ENCODE data around the gene CDH4. TPM values are rescaled to one million over a fixed set of nuclear protein-coding genes. Genes with fewer than 3 reads are reported as not detected.

CDH4 gene
- total and polyA plus RNA-seq, 2 of the 8 experiments (the other 6 are each of a cell fraction or from before 2014, with no cell fraction given): 4.3 to 7.9 TPM

GRCh38 chr20:61527626-61528025 lies 275.6 kb downstream of the CDH4 start:
- Histone ChIP-seq H3K18ac (ENCODE audit: extremely low read depth, low read length) (no peak overlapping the region), H2BK20ac (ENCODE audit: low read length) (no peak overlapping the region), H3K79me1 (ENCODE audit: low read depth, low read length) (no peaks in the 10 kb centered on the region), H2BK5ac (ENCODE audit: low read depth, low read length) (no peak overlapping the region), H2AK5ac (ENCODE audit: low read depth, low read length) (no peak overlapping the region), H4K5ac (ENCODE audit: insufficient read length, low read depth, low read length) (no peak overlapping the region), H2BK120ac (replicated peaks; ENCODE audit: low read depth, low read length) (no peak overlapping the region), H2BK12ac (ENCODE audit: low read depth, low read length) (no peak overlapping the region), H3K27me3 (replicated peaks in 1 of 4; ENCODE audit: control insufficient read depth in 3 of 4, extremely low read depth in 1 of 4, insufficient read depth in 3 of 4, low read length in 3 of 4) (no peaks in the 10 kb centered on the region; a peak in 1 of 7 replicates), H3K14ac (ENCODE audit: insufficient read length) (no peak overlapping the region), H4K91ac (replicated peaks; ENCODE audit: insufficient read length, low read length) (no peak overlapping the region), H3K56ac (replicated peaks; ENCODE audit: insufficient read length, low read depth, low read length) (no peak overlapping the region), H2BK15ac (ENCODE audit: low read length) (no peak overlapping the region), H3K4me3 (ENCODE audit: extremely low read depth in 1 of 4, insufficient read depth in 2 of 4, low read depth in 3 of 4, low read length in 4 of 4) (no peak overlapping the region), H3K9ac (replicated peaks in 1 of 4; ENCODE audit: extremely low read depth in 1 of 4, low read depth in 3 of 4, low read length in 3 of 4) (no peak overlapping the region), H3K4me2 (ENCODE audit: insufficient read depth in 1 of 2, low read depth in 2 of 2, low read length in 2 of 2) (no peak overlapping the region), H3K79me2 (ENCODE audit: control insufficient read depth in 1 of 2, insufficient read depth in 2 of 2, low read length in 2 of 2) (no peaks in the 10 kb centered on the region), H3K36me3 (ENCODE audit: control insufficient read depth in 2 of 4, insufficient read depth in 4 of 4, low read length in 3 of 4) (no peaks in the 10 kb centered on the region), H3K23ac (ENCODE audit: insufficient read length) (no peak overlapping the region), H3K9me3 (ENCODE audit: insufficient read depth in 2 of 2, low read depth in 1 of 2, low read length in 1 of 2) (no peaks in the 10 kb centered on the region), H3K4me1 (replicated peaks in 1 of 4; ENCODE audit: control insufficient read depth in 3 of 4, insufficient read depth in 4 of 4, low read length in 3 of 4) (peaks cover 0 to 7% (median 2%) of the 10 kb centered on the region in 4 experiments; a peak in 3 of 7 replicates), H4K20me1 (replicated peaks in 1 of 2; ENCODE audit: control insufficient read depth in 1 of 2, insufficient read depth in 2 of 2, low read length in 2 of 2) (no peaks in the 10 kb centered on the region), H3K27ac (ENCODE audit: low read depth, low read length) (no peak overlapping the region), H2AFZ (ENCODE audit: low read length) (no peak overlapping the region), H4K8ac (ENCODE audit: extremely low read depth, insufficient read depth, low read length) (no peak overlapping the region), H3K4ac (replicated peaks; ENCODE audit: insufficient read length, low read depth, low read length) (no peak overlapping the region), H3K23me2 (ENCODE audit: low read depth, low read length) (0 out of 2 replicates have a peak, but pooled peaks cover 2% of the 10 kb centered on the region)
- DNase-seq (ENCODE audit: low read depth in 1 of 2, low spot score in 2 of 2) (no peak), FAIRE-seq (no peak)
- ChIA-PET CTCF (ENCODE audit: partially characterized antibody) (interaction anchor here (0.6 to 1.4 kb wide), 3 partner anchors 28 to 1255 kb away, joined by 3 read pairs; no protein-coding TSS in a partner anchor), POLR2A (ENCODE audit: partially characterized antibody) (no interaction called here)
- TF ChIP-seq CTCF (IDR thresholded peaks at IDR 0.05; ENCODE audit: control extremely low read depth in 1 of 3, insufficient read depth in 1 of 3, low read depth in 1 of 3, low read length in 3 of 3) (no peak), TBP (IDR thresholded peaks at IDR 0.05; ENCODE audit: low read depth, low read length) (no peak), CHD1 (IDR thresholded peaks at IDR 0.05; ENCODE audit: low read depth, low read length) (no peak), SP4 (IDR thresholded peaks at IDR 0.05; ENCODE audit: low read length) (no peak), CREB1 (IDR thresholded peaks at IDR 0.05) (no peak), PHF8 (conservative IDR thresholded peaks at IDR 0.05; ENCODE audit: low read depth, low read length) (no peak), GABPA (IDR thresholded peaks at IDR 0.05; ENCODE audit: borderline replicate concordance, insufficient read depth, low read length) (no peak)
- WGBS, 2 experiments (ENCODE audit: extremely low coverage in 1 of 2, insufficient coverage in 1 of 2, insufficient read length in 1 of 2, insufficient replicate concordance in 2 of 2, low coverage in 1 of 2, low lambda C conversion rate in 2 of 2, missing lambda C conversion rate in 1 of 2): 97% methylated on average over 11 of the region's 11 CpGs; no CpG with 5 or more reads in 1 of the 2 experiments

Data from H1 (cell line).